Measurements from ENCODE around the gene DPEP1.
"Not testable (repeated sequence)": the region's sequence is repeated elsewhere in the genome, so short reads cannot be mapped to it uniquely, and the experiment has no call there.

DPEP1 gene

GRCh38 chr16:89619840-89620239 is 6.4 kb downstream of the DPEP1 start:
- no peak for DNase-seq (ENCODE audit: low read depth)

GRCh38 chr16:89620406-89620841 is 7.0 kb downstream of the DPEP1 start:
- no peak for DNase-seq (ENCODE audit: low read depth)

GRCh38 chr16:89621136-89621697 is 7.8 kb downstream of the DPEP1 start:
- DNase-seq (ENCODE audit: low read depth), result no peak

GRCh38 chr16:89621698-89622409 is 8.4 kb downstream of the DPEP1 start:
- DNase-seq (ENCODE audit: low read depth), result no peak

GRCh38 chr16:89623511-89624261 is 10.2 kb downstream of the DPEP1 start:
- DNase-seq (ENCODE audit: low read depth), result no peak

- DNase-seq (ENCODE audit: low read depth), result no peak
Measured at GRCh38 chr16:89624777-89625761, 11.6 kb downstream of the DPEP1 start.

- DNase-seq (ENCODE audit: low read depth), result no peak
Measured at GRCh38 chr16:89629827-89630610, 16.6 kb downstream of the DPEP1 start.

GRCh38 chr16:89633064-89633631 is 19.7 kb downstream of the DPEP1 start:
- peak; percentile 96 for DNase-seq (ENCODE audit: low read depth)

GRCh38 chr16:89634463-89635385 is 21.3 kb downstream of the DPEP1 start:
- DNase-seq (ENCODE audit: low read depth), result not testable (repeated sequence)

- DNase-seq (ENCODE audit: low read depth), result no peak
Measured at GRCh38 chr16:89636663-89637062, 23.2 kb downstream of the DPEP1 start.

GRCh38 chr16:89637379-89637778 is 23.9 kb downstream of the DPEP1 start:
- no peak for DNase-seq (ENCODE audit: low read depth)

- DNase-seq (ENCODE audit: low read depth), result no peak
Measured at GRCh38 chr16:89638455-89638854, 25.0 kb downstream of the DPEP1 start.

- no peak for DNase-seq (ENCODE audit: low read depth)
Measured at GRCh38 chr16:89639385-89639784, 25.9 kb downstream of the DPEP1 start.

- no peak for DNase-seq (ENCODE audit: low read depth)
Measured at GRCh38 chr16:89641458-89642119, 28.1 kb downstream of the DPEP1 start.

GRCh38 chr16:89642574-89642973 is 29.1 kb downstream of the DPEP1 start:
- no peak for DNase-seq (ENCODE audit: low read depth)

- no peak for DNase-seq (ENCODE audit: low read depth)
Measured at GRCh38 chr16:89643769-89644300, 30.4 kb downstream of the DPEP1 start.

- no peak for DNase-seq (ENCODE audit: low read depth)
Measured at GRCh38 chr16:89645122-89645521, 31.7 kb downstream of the DPEP1 start.

- no peak for DNase-seq (ENCODE audit: low read depth)
Measured at GRCh38 chr16:89646270-89646669, 32.8 kb downstream of the DPEP1 start.

- DNase-seq (ENCODE audit: low read depth), result no peak
Measured at GRCh38 chr16:89646906-89647305, 33.5 kb downstream of the DPEP1 start.
